ENCODE data around the gene GUCA2A.

GUCA2A gene

DNA sequence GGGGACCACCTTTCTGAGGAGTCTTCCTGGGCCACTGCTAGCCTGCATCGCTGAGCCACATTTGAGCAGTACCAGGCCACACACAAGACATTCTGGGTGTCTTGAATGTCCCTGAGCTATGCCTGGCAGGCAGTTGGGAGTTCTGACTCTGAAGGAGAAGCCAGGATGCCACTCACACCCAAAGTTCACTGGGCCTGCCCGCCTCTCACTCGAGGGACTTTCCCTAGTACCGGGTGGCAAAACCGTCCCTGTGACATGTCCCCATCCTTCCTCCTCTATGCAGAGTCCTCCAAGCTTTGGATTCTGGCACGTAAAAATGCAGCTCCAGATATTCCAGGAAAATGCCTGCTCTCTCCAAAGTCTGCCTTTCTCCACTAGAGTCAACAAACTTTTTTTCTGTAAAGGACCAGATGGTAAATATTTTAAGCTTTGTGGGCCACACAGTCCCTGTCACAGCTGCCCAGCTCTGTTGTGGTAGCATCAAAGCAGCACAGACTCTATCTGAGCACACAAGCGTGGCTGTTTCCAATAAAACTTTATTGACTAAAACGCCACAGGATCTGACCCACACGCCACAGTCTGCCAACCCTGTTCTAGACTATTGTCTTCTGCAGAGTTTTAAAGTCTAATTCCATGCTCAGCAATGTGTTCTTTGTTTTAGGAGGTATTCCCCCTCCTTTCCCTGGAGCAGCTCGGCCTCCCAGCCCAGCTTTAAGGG, 30.6 kb downstream of the GUCA2A start:
- no peak for DNase-seq (ENCODE audit: low read depth in 1 of 2, low spot score in 1 of 2)

DNA sequence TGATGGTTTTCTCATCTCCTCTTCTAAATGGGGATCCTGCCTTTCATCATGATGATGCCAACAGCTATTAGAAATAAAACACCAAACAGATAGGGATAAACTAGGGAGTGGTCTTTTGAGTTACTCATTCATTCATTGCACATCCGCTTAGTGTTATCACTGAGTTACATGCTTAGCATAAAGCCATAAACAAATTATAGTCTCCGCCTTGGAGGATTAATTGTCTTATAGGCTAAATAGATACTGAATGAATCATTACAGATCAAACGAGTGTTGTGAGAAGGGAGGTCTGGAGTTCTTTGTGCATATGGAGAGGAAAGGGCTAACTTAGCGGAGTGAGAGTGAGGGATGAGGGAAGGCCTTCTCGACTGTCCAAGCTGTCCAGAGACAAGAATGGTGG, 31.2 kb downstream of the GUCA2A start:
- DNase-seq (ENCODE audit: low read depth in 1 of 2, low spot score in 1 of 2), result no peak

- no peak for DNase-seq (ENCODE audit: low read depth in 1 of 2, low spot score in 1 of 2)
Observed at GRCh38 chr1:42130061-42130660, 34.4 kb downstream of the GUCA2A start.

GRCh38 chr1:42128964-42129363, 35.6 kb downstream of the GUCA2A start:
- DNase-seq (ENCODE audit: low read depth in 1 of 2, low spot score in 1 of 2), result no peak

- no peak for DNase-seq (ENCODE audit: low read depth in 1 of 2, low spot score in 1 of 2)
Observed at GRCh38 chr1:42128499-42128898, 36.0 kb downstream of the GUCA2A start.

GRCh38 chr1:42127767-42128166, 36.8 kb downstream of the GUCA2A start:
- no peak for DNase-seq (ENCODE audit: low read depth in 1 of 2, low spot score in 1 of 2)

DNA sequence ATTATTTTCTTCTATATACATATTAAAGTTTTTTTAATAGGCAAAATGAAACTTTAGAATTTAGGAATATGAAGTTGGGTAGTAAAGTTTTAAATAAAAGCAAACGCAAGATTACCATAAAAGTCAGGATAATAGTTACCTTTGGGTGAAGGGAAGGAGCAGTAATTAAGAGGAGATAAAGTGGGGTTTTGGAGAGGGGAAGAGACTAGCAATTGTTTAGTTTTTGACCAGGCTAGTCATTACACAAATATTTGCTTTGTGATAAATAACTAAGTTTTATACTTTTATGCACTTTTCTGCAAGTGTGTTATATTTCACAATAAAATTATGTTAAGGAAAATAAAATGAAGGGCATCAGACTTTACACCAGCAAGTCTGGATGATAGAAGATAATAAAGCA, 39.0 kb downstream of the GUCA2A start:
- DNase-seq (ENCODE audit: low read depth in 1 of 2, low spot score in 1 of 2), result no peak

- no peak for DNase-seq (ENCODE audit: low read depth in 1 of 2, low spot score in 1 of 2)
Observed at GRCh38 chr1:42122408-42122807, 42.1 kb downstream of the GUCA2A start.

DNA sequence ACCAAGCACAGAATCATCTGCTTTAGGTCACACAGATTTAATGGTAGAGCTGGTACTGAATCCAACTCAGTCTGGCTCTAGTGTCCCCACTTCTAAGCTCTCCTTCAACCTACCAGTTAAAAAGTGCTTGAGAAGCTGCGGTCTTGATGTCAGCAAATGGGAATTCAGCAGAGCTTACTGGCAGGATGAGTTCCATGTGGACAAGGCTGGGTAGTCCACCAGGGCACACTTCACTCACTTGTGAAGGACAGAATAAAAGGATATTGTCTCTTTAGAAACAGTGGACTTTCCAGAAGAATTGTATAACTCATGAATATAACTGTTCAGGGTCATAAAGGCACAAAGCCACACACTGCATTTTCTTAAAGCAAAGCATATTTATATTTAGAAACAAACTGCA, 46.4 kb downstream of the GUCA2A start:
- no peak for DNase-seq (ENCODE audit: low read depth in 1 of 2, low spot score in 1 of 2)

- no peak for DNase-seq (ENCODE audit: low read depth in 1 of 2, low spot score in 1 of 2)
Observed at GRCh38 chr1:42117214-42117613, 47.3 kb downstream of the GUCA2A start.

- DNase-seq (ENCODE audit: low read depth in 1 of 2, low spot score in 1 of 2), result no peak
Observed at GRCh38 chr1:42114229-42114628, 50.3 kb downstream of the GUCA2A start.
